Lower leg skin (tissue), 3 donors: Measurements from ENCODE around the gene SLC2A5.

Source experiments
- CTCF ChIP-seq, 3 donors: fragments of 450-650 bp; IDR thresholded peaks; one replicate each; pipeline ENCODE4 v1.5.1; 2016; ENCODE audit warnings: antibody characterized with exemption in 3 of 3, mild to moderate bottlenecking in 3 of 3, moderate library complexity in 2 of 3
- POLR2A ChIP-seq, 2 donors: fragments of 450-650 bp; IDR thresholded peaks; one replicate each; pipeline ENCODE4 v1.6.1; 2016 to 2017; ENCODE audit warnings: antibody characterized with exemption in 2 of 2, mild to moderate bottlenecking in 1 of 2, moderate library complexity in 1 of 2

GRCh38 chr1:9086045-9086444 lies 16.6 kb upstream of the SLC2A5 start:
- no peak for TF ChIP-seq CTCF (IDR thresholded peaks at IDR 0.05)
- no peak for TF ChIP-seq POLR2A (IDR thresholded peaks at IDR 0.05)
